ENCODE results near the gene HRAS.
"Not testable (repeated sequence)": the region's sequence is repeated elsewhere in the genome, so short reads cannot be mapped to it uniquely, and the experiment has no call there.

Gene HRAS

GRCh38 chr11:535519-536454 is at the start of gene HRAS:
Gene HRAS (minus strand): TSS chr11:535576.
- peak; percentile 100 for DNase-seq (ENCODE audit: low spot score)

- no peak for DNase-seq (ENCODE audit: low spot score)
These were observed 48.9 kb upstream of the HRAS start for GRCh38 chr11:584287-584686.

- no peak for DNase-seq (ENCODE audit: low spot score)
These were observed 46.4 kb upstream of the HRAS start for GRCh38 chr11:581752-582151.

GRCh38 chr11:581342-581741 is 46.0 kb upstream of the HRAS start:
- no peak for DNase-seq (ENCODE audit: low spot score)

- no peak for DNase-seq (ENCODE audit: low spot score)
These were observed 44.6 kb upstream of the HRAS start for GRCh38 chr11:579830-580601.

- DNase-seq (ENCODE audit: low spot score): no peak
These were observed 43.1 kb upstream of the HRAS start for GRCh38 chr11:578276-579035.

GRCh38 chr11:577611-577894 is 42.2 kb upstream of the HRAS start:
- no peak for DNase-seq (ENCODE audit: low spot score)

- DNase-seq (ENCODE audit: low spot score): no peak
These were observed 41.6 kb upstream of the HRAS start for GRCh38 chr11:576811-577610.

GRCh38 chr11:575996-576768 is 40.8 kb upstream of the HRAS start, which contains the start of gene PHRF1:
Gene PHRF1 (plus strand): TSS chr11:576470. CDS start chr11:581513, 5,043 bp downstream.
- peak; percentile 99 for DNase-seq (ENCODE audit: low spot score)

GRCh38 chr11:575313-575995 is 40.1 kb upstream of the HRAS start:
- DNase-seq (ENCODE audit: low spot score): no peak

- DNase-seq (ENCODE audit: low spot score): no peak
These were observed 39.4 kb upstream of the HRAS start for GRCh38 chr11:574632-575312.

GRCh38 chr11:574031-574570 is 38.7 kb upstream of the HRAS start:
- not testable (repeated sequence) for DNase-seq (ENCODE audit: low spot score)

GRCh38 chr11:573146-573759 is 37.9 kb upstream of the HRAS start:
- DNase-seq (ENCODE audit: low spot score): no peak

GRCh38 chr11:571802-572185 is 36.4 kb upstream of the HRAS start:
- no peak for DNase-seq (ENCODE audit: low spot score)

- no peak for DNase-seq (ENCODE audit: low spot score)
These were observed 33.9 kb upstream of the HRAS start for GRCh38 chr11:569158-569885.

- DNase-seq (ENCODE audit: low spot score): peak; percentile 98
These were observed 33.2 kb upstream of the HRAS start for GRCh38 chr11:568306-569157.

- DNase-seq (ENCODE audit: low spot score): no peak
These were observed 32.4 kb upstream of the HRAS start for GRCh38 chr11:567629-568292.

All from iPS-NIHi11 (cell line).